B cell (primary cell): ENCODE measurements around the gene CDYL2. TPM values are rescaled to one million over a fixed set of nuclear protein-coding genes. Genes with fewer than 3 reads are reported as not detected.

ENCODE experiments used
- ATAC-seq: fragments of 200-7000 bp; cut with Tn5 transposase; one replicate; pipeline ENCODE4 v1.10.0; 2021; ENCODE audit warnings: low read depth, mild to moderate bottlenecking, moderate number of reproducible peaks, moderate library complexity
- CTCF ChIA-PET: fragments of 350-600 bp; sonication (Branson Sonifier 250); formaldehyde crosslinking; loops from one replicate; lab custom pipeline; 2021; ENCODE audit warnings: antibody characterized with exemption, inconsistent platforms; lab: Charles Lee
- POLR2A ChIA-PET: fragments of 350-600 bp; sonication (Branson Sonifier 250); formaldehyde crosslinking; loops from one replicate; lab custom pipeline; 2021; ENCODE audit warnings: antibody characterized with exemption; lab: Charles Lee
- DNase-seq: peaks from one replicate; pipeline ENCODE4 v3.0.0; 2013
- H2AFZ ChIP-seq: 2 replicates; pipeline ENCODE4 v1.6.1; 2012; ENCODE audit warnings: mild to moderate bottlenecking, low read depth, low read length; ENCODE audit not compliant: insufficient read depth, poor library complexity, severe bottlenecking
- H3K27ac ChIP-seq, 2 donors: 1 replicate in 1 of 2; 2 replicates in 1 of 2; pipeline ENCODE4 v1.5.1; 2012 to 2013; ENCODE audit warnings: low read length in 2 of 2, mild to moderate bottlenecking in 2 of 2, moderate library complexity in 1 of 2
- H3K27me3 ChIP-seq, 4 experiments: fragments of 200-600 bp in 1 of 4; sonication (generic) in 1 of 4; replicated peaks in 1 of 4; 1 replicate in 2 of 4; 2 replicates in 2 of 4; pipeline versions ENCODE4 v1.6.1 to v1.7.0; 2013 to 2016; ENCODE audit warnings: low read length in 3 of 4, mild to moderate bottlenecking in 2 of 4, mixed read lengths in 1 of 4, moderate library complexity in 1 of 4; ENCODE audit not compliant: insufficient read depth in 4 of 4, control insufficient read depth in 3 of 4; ENCODE audit errors: control extremely low read depth in 1 of 4
- H3K36me3 ChIP-seq, 2 experiments: replicated peaks in 1 of 2; 1 replicate in 1 of 2; 2 replicates in 1 of 2; pipeline versions ENCODE4 v1.6.1 to v1.7.1; 2013; ENCODE audit warnings: low read length in 1 of 2; ENCODE audit not compliant: insufficient read depth in 2 of 2, control insufficient read depth in 1 of 2; ENCODE audit errors: control extremely low read depth in 1 of 2, extremely low read depth in 1 of 2
- H3K4me1 ChIP-seq, 2 donors: fragments of 200-600 bp in 1 of 2; sonication (generic) in 1 of 2; 1 replicate in 1 of 2; 2 replicates in 1 of 2; pipeline versions ENCODE4 v1.5.1 to v1.6.1; 2013 to 2017; ENCODE audit warnings: low read length in 2 of 2; ENCODE audit not compliant: control insufficient read depth in 2 of 2, insufficient read depth in 2 of 2
- H3K4me2 ChIP-seq: replicated peaks from 2 replicates; pipeline ENCODE3; 2012; ENCODE audit warnings: mild to moderate bottlenecking, low read depth, low read length; ENCODE audit not compliant: poor library complexity, severe bottlenecking
- H3K4me3 ChIP-seq, 5 experiments: fragments of 200-600 bp in 1 of 5; sonication (generic) in 1 of 5; 1 replicate in 3 of 5; 2 replicates in 2 of 5; pipeline versions ENCODE4 v1.5.1 to v1.7.0; 2011 to 2016; ENCODE audit warnings: low read length in 4 of 5, mild to moderate bottlenecking in 4 of 5, low read depth in 2 of 5, control low read depth in 1 of 5, moderate library complexity in 1 of 5; ENCODE audit not compliant: insufficient read depth in 1 of 5; ENCODE audit errors: control extremely low read depth in 1 of 5, extremely low read depth in 1 of 5
- H3K79me2 ChIP-seq: fragments of 200-600 bp; sonication (generic); one replicate; pipeline ENCODE4 v1.6.0; 2016; ENCODE audit warnings: low read length; ENCODE audit not compliant: control insufficient read depth, insufficient read depth
- H3K9ac ChIP-seq: fragments of 200-600 bp; sonication (generic); 2 replicates; pipeline ENCODE4 v1.6.1; 2017; ENCODE audit warnings: mild to moderate bottlenecking, low read length, moderate library complexity
- H3K9me3 ChIP-seq, 3 donors: one replicate each; pipeline versions ENCODE4 v1.6.1 to v1.7.1; 2013; ENCODE audit warnings: low read length in 2 of 3; ENCODE audit not compliant: control insufficient read depth in 2 of 3, insufficient read depth in 1 of 3; ENCODE audit errors: control extremely low read depth in 1 of 3
- H4K20me1 ChIP-seq: 2 replicates; pipeline ENCODE4 v1.6.0; 2012; ENCODE audit warnings: mild to moderate bottlenecking, low read length; ENCODE audit not compliant: insufficient read depth, control insufficient read depth, poor library complexity, severe bottlenecking
- H3K27ac Mint-ChIP-seq: one replicate; pipeline ENCODE4 v1.8.0; 2021; ENCODE audit warnings: mixed read lengths
- H3K27me3 Mint-ChIP-seq: one replicate; pipeline ENCODE4 v1.8.0; 2021; ENCODE audit warnings: mixed read lengths
- H3K4me1 Mint-ChIP-seq: one replicate; pipeline ENCODE4 v1.8.0; 2021; ENCODE audit warnings: mixed read lengths
- H3K4me3 Mint-ChIP-seq: one replicate; pipeline ENCODE4 v1.8.0; 2021; ENCODE audit warnings: mixed read lengths
- H3K9me3 Mint-ChIP-seq: one replicate; pipeline ENCODE4 v1.8.0; 2022; ENCODE audit warnings: mixed read lengths; ENCODE audit not compliant: insufficient read depth
- EZH2 ChIP-seq: IDR thresholded peaks from 2 replicates; pipeline ENCODE4 v1.6.1; 2012; ENCODE audit warnings: borderline replicate concordance, low read depth, mild to moderate bottlenecking, moderate library complexity, low read length; ENCODE audit not compliant: insufficient read depth, poor library complexity, severe bottlenecking
- WGBS: methylation state at CpG from one replicate; pipeline ENCODE4 v1.1.5; 2013; ENCODE audit warnings: missing lambda C conversion rate; ENCODE audit not compliant: insufficient coverage; 5-methylcytosine and 5-hydroxymethylcytosine counted together
- intact Hi-C: fragments of 100-400 bp; cut with micrococcal nuclease; formaldehyde crosslinking; loops from one replicate; pipeline ENCODE4 v1.10.0; 2022
- polyA plus RNA-seq: library from polyadenylated mRNA; depleted of rRNA; stranded (reverse); fragments of >200 nt; gene quantifications from 2 replicates; pipeline ENCODE4 v1.2.3, GENCODE V29; 2012
- total RNA-seq, 2 donors: library from RNA; stranded (reverse); fragments of 120-200 nt in 1 of 2; gene quantifications; 1 replicate in 1 of 2; 2 replicates in 1 of 2; pipeline versions ENCODE4 v1.2.3 to v1.2.4, GENCODE V29; 2013 to 2022
- TF ChIP-seq, protein P1 (sequence below): fragments of 200-600 bp; IDR thresholded peaks from one replicate; pipeline ENCODE4 v1.8.0; 2022; ENCODE audit warnings: antibody characterized with exemption, mild to moderate bottlenecking

CDYL2 gene
- total and polyA plus RNA-seq, 2 donors (not counting 1 experiment from before 2014, with no cell fraction given), result 0.66 to 6.6 TPM

DNA sequence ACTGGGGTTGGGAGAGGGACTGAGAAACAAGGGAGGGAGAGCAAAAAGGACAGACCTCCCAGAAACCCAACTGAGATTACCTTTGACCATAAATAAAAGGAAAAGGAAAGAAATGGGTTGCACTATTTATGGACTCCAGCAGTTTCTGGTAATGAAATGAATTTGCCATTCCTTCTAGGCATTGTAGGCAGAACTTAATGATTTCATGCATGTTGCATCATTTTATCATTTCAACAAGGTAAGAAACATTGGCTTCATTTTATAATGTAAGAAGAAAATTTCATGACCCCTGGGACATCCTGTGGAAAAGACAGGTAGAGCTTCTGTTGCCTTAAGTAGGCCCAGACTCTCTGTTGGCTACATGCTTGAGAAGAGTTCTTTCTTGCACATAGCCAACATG, 8.2 kb upstream of the CDYL2 start:
- POLR2A ChIA-PET, result no interaction called here
- H3K9me3 Mint-ChIP-seq, result peaks cover 3% of the 10 kb centered on the region
- DNase-seq, result no peak

DNA sequence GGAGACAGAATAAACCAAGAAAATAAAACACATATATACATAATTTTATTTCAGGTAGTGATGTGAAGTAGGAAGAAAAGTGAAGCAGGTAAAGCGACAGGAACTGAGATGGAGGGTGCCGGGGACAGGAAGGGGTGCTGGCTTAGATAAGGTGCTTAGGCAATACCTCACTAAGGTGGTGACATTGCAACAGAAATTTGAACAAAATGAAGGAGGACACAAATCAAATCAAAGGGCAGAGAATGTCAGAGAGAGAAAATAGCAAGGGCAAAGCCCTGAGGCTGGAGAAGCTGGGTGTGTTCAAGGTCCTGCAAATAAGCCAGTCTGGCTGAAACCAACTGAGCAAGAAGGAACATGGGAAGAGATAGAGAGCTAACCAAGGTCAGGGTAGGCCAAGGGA, 5.0 kb upstream of the CDYL2 start:
- TF ChIP-seq, protein P1, sequence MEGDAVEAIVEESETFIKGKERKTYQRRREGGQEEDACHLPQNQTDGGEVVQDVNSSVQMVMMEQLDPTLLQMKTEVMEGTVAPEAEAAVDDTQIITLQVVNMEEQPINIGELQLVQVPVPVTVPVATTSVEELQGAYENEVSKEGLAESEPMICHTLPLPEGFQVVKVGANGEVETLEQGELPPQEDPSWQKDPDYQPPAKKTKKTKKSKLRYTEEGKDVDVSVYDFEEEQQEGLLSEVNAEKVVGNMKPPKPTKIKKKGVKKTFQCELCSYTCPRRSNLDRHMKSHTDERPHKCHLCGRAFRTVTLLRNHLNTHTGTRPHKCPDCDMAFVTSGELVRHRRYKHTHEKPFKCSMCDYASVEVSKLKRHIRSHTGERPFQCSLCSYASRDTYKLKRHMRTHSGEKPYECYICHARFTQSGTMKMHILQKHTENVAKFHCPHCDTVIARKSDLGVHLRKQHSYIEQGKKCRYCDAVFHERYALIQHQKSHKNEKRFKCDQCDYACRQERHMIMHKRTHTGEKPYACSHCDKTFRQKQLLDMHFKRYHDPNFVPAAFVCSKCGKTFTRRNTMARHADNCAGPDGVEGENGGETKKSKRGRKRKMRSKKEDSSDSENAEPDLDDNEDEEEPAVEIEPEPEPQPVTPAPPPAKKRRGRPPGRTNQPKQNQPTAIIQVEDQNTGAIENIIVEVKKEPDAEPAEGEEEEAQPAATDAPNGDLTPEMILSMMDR, result no peak
- no peak for TF ChIP-seq EZH2
- H3K36me3 ChIP-seq, result no peaks in the 10 kb centered on the region
- DNase-seq (no peak), ATAC-seq (no peak)
- H3K4me1 ChIP-seq, result peaks cover 3 to 5% of the 10 kb centered on the region in 2 donors
- no peaks in the 10 kb centered on the region for H4K20me1 ChIP-seq
- Mint-ChIP-seq H3K27ac (no peak overlapping the region), H3K4me1 (peaks cover 2% of the 10 kb centered on the region), H3K4me3 (no peak overlapping the region), H3K9me3 (no peaks in the 10 kb centered on the region), H3K27me3 (peaks cover 12% of the 10 kb centered on the region)
- no peak overlapping the region for H3K4me2 ChIP-seq
- 54% methylated on average over 2 of the region's 2 CpGs for WGBS
- H3K27ac ChIP-seq, result no peak overlapping the region
- CTCF ChIA-PET, result interaction anchor here (2.1 kb wide), 1 partner anchor 15 kb away, joined by 6 read pairs; no protein-coding TSS in a partner anchor
- no peaks in the 10 kb centered on the region for H3K79me2 ChIP-seq
- no peak overlapping the region for H2AFZ ChIP-seq
- no peaks in the 10 kb centered on the region for H3K9me3 ChIP-seq
- no peak overlapping the region for H3K9ac ChIP-seq
- intact Hi-C loops, result no loop called here
- POLR2A ChIA-PET, result no interaction called here
- peaks cover 0 to 28% (median 10%) of the 10 kb centered on the region in 4 experiments for H3K27me3 ChIP-seq
- H3K4me3 ChIP-seq, result no peak overlapping the region

More for the DNA sequence above, 8.2 kb upstream of the CDYL2 start:
- no peak for TF ChIP-seq EZH2
- TF ChIP-seq, protein P1, result no peak
- Histone ChIP-seq H3K4me2 (no peak overlapping the region), H3K27me3 (peaks cover 0 to 10% (median 3%) of the 10 kb centered on the region in 4 experiments), H3K79me2 (no peaks in the 10 kb centered on the region), H4K20me1 (no peaks in the 10 kb centered on the region), H3K27ac (no peak overlapping the region), H3K9me3 (peaks cover 0 to 2% (median 0%) of the 10 kb centered on the region in 3 donors), H2AFZ (no peak overlapping the region), H3K4me3 (no peak overlapping the region), H3K9ac (no peak overlapping the region), H3K36me3 (no peaks in the 10 kb centered on the region), H3K4me1 (no peaks in the 10 kb centered on the region)
- peaks cover 2% of the 10 kb centered on the region for H3K4me1 Mint-ChIP-seq
- H3K4me3 Mint-ChIP-seq, result no peak overlapping the region
- CTCF ChIA-PET, result no interaction called here
- intact Hi-C loops, result no loop called here
- ATAC-seq, result no peak
- no peak overlapping the region for H3K27ac Mint-ChIP-seq
- H3K27me3 Mint-ChIP-seq, result peaks cover under 1% of the 10 kb centered on the region
